ENCODE results near the gene LHFPL3.

LHFPL3 gene

DNA sequence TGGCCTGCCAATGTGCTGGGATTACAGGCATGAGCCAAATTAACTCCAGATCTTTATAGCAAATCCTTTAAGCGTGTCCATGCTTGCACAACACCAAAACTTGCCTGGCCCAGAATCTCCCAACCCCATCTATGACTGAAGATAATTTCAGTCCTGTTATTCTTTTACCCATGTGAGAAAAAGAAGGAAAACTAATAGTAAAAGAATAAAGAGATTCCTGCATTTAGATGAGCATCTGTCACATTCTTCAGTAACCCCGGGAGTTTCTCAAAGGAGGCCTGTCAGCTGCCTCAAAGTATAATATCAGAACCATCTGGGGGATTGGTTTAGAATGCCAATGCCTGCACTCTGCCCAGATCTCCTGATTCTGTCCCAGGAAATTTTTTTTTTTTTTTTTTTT lies 527.5 kb downstream of the LHFPL3 start:
- H3K4me3 ChIP-seq (ENCODE audit: low read depth, low read length), result no peak overlapping the region
- TF ChIP-seq, protein P1, sequence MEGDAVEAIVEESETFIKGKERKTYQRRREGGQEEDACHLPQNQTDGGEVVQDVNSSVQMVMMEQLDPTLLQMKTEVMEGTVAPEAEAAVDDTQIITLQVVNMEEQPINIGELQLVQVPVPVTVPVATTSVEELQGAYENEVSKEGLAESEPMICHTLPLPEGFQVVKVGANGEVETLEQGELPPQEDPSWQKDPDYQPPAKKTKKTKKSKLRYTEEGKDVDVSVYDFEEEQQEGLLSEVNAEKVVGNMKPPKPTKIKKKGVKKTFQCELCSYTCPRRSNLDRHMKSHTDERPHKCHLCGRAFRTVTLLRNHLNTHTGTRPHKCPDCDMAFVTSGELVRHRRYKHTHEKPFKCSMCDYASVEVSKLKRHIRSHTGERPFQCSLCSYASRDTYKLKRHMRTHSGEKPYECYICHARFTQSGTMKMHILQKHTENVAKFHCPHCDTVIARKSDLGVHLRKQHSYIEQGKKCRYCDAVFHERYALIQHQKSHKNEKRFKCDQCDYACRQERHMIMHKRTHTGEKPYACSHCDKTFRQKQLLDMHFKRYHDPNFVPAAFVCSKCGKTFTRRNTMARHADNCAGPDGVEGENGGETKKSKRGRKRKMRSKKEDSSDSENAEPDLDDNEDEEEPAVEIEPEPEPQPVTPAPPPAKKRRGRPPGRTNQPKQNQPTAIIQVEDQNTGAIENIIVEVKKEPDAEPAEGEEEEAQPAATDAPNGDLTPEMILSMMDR (IDR thresholded peaks at IDR 0.05; ENCODE audit: low read depth, low read length), result no peak

DNA sequence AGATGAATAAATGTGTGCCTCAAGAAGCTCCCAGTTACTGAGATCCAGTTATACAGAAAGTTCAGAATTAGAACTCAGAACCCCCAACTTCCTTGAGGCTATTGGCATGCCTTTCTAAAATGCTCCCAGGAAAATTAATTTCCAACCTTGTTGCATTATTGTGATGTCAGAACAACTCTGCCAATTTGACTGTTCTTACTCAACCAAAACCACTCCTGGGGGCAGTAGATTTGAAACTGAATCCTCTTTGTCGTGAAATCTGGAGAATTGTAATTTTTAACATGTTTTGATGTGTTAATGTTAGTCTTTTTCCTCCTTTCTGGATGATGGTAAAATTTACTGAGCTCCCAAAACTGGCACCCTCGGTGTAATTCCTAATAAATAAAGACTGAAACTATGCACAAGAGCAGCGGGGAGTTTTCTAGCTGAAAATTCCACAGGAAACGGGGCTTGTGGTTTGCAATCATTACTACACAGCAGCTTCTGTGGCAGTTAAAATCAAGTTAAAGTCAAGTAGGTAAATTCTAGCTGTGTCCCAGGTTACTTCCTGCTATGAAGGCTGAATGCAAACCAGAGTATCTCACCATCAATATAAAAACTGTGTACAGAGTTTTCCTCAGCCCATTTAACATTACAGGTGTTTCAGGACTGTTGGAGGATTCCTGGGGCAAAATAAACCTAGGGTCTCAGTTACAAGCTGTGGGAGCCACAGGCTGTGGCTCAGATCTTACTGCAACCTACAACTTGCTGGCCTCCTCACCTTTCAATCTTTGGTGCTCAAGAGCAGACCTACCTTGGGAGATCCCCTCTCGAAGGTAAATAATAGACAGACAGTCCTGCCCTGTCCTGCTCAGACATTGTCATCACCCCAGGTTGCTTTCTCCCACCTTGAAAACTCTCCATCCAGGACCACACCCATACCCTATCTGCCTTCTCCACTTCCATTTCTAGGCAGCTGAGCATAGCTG lies 529.3 kb downstream of the LHFPL3 start:
- TF ChIP-seq, protein P1 (IDR thresholded peaks at IDR 0.05; ENCODE audit: low read depth, low read length), result no peak
- no peak overlapping the region for H3K4me3 ChIP-seq (ENCODE audit: low read depth, low read length)

DNA sequence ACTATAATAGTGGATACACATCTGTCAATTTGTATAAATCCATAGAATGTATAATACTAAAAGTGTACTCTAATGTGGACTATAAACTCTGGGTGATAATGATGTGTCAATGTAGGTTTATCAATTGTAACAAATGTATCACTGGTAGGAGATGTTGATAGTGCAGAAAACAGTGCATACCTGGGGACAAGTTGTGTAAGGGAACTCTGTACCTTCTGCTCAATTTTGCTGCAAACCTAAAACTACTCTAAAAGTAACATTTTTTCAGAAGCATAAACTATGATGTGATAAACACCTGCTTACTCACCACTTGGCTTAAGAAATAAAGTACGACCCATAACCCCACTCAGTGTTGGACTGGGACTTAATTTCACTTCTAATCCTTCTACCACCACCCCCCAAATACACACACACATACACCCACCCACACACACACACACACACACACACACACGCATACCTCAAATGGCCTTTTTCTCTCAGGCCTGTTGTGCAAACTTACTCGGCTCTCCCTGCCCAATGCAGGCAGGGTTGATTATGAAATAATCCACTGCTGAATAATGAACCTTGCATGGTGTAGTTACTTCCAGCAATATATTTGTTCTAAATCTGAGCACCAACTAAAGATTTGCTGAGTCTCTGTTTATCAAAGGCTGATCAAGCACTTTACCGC lies 531.5 kb downstream of the LHFPL3 start:
- no peak overlapping the region for H3K4me3 ChIP-seq (ENCODE audit: low read depth, low read length)
- TF ChIP-seq, protein P1 (IDR thresholded peaks at IDR 0.05; ENCODE audit: low read depth, low read length), result no peak

DNA sequence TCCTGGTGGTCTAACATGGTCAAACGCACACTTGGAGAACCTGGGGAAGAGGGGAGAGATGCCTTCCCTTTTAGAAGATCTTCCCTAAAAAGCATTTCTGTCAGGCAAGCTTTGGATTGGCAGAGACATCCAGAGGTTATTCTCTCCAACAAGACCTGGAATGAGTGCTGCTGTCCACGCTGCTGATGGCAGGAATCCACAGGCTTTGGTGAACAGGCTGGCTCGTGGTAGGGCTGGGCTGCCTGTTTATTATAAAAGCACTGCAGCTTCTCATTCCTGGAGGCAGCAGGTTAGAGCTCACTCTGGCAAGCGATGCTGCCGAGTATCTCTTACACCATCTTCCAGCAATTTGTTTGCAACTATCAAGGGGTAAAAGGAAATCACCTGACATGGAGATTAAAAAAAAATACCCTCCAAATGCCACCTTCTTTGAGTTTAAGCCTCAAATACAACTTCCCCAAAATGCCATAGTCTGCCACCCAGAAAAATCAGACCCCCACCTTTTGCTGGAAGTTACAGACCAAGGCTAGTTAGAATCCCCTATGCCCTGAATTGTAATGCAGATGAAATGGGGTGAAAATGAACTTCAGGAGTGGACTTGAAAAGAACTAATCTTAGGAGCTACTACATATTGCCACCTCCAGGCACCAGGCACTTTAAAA lies 533.5 kb downstream of the LHFPL3 start:
- TF ChIP-seq, protein P1 (IDR thresholded peaks at IDR 0.05; ENCODE audit: low read depth, low read length), result no peak
- no peak overlapping the region for H3K4me3 ChIP-seq (ENCODE audit: low read depth, low read length)

DNA sequence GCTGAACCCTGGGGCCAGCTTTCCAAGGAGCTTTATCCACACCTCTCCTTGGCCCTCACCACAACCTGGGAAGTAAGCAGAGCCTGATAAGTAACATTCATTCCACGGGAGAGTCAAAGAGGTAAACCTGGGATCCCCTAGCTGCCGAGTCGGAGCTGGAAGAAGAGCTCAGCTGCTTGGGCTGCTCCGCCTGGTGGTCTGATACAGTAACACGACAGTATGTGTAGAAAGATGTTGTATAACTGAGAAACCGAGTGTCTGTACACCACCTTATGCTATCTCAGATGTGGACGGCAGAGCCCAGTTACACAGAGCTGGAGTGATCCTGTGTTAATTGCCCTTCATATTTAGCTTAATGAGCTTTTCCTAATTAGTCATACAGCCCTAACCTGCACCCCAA lies 534.3 kb downstream of the LHFPL3 start:
- no peak overlapping the region for H3K4me3 ChIP-seq (ENCODE audit: low read depth, low read length)
- TF ChIP-seq, protein P1 (IDR thresholded peaks at IDR 0.05; ENCODE audit: low read depth, low read length), result no peak

DNA sequence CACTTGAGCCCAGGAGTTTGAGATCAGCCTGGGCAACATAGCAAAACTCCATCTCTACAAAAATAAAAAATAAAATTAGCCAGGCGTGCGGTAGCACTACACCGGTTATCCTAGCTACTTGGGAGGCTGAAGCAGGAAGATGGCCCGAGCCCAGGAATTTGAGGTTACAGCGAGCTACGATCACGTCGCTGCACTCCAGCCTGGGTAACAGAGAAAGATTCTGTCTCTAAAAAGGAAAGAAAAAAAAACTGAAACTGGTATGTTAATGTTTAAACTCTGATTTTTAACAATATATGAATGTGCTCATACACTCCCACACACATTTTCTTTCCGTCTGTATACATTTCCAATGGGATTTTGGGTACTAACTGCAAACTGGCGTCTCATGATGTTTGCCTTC lies 545.0 kb downstream of the LHFPL3 start:
- TF ChIP-seq, protein P1 (IDR thresholded peaks at IDR 0.05; ENCODE audit: low read depth, low read length), result no peak

More for the DNA sequence above, 545.0 kb downstream of the LHFPL3 start:
- no peak overlapping the region for H3K4me3 ChIP-seq (ENCODE audit: low read depth, low read length)

All from WI38 (cell line).